NCI-H82 treated with DMSO at 0.1 percent for 48 hours (cell line): ENCODE data around the gene RANBP9.

ENCODE experiments used
- DNase-seq: peaks from one replicate; lab custom pipeline; 2025; ENCODE audit not compliant: unreplicated experiment; lab: John Stamatoyannopoulos, UW

Gene RANBP9

GRCh38 chr6:13711324-13711732, 307 bp downstream of the RANBP9 start:
- DNase-seq: peak; percentile 50

GRCh38 chr6:13710552-13711323, 897 bp downstream of the RANBP9 start:
- DNase-seq: no peak

- peak; percentile 29 for DNase-seq
These were observed 1.7 kb downstream of the RANBP9 start for GRCh38 chr6:13709689-13710551.

GRCh38 chr6:13708736-13709135, 2.9 kb downstream of the RANBP9 start:
- no peak for DNase-seq

- DNase-seq: no peak
These were observed 8.1 kb downstream of the RANBP9 start for GRCh38 chr6:13703496-13703895.

- no peak for DNase-seq
These were observed 8.8 kb downstream of the RANBP9 start for GRCh38 chr6:13702809-13703302.

- no peak for DNase-seq
These were observed 11.4 kb downstream of the RANBP9 start for GRCh38 chr6:13700232-13700631.

- DNase-seq: no peak
These were observed 12.9 kb downstream of the RANBP9 start for GRCh38 chr6:13698715-13699114.

- DNase-seq: no peak
These were observed 13.8 kb downstream of the RANBP9 start for GRCh38 chr6:13697857-13698256.

- no peak for DNase-seq
These were observed 15.4 kb downstream of the RANBP9 start for GRCh38 chr6:13696226-13696625.

- no peak for DNase-seq
These were observed 16.4 kb downstream of the RANBP9 start for GRCh38 chr6:13695252-13695651.

- DNase-seq: no peak
These were observed 17.1 kb downstream of the RANBP9 start for GRCh38 chr6:13694562-13694961.

GRCh38 chr6:13689511-13690256, 22.0 kb downstream of the RANBP9 start:
- DNase-seq: no peak

GRCh38 chr6:13688692-13689196, 22.9 kb downstream of the RANBP9 start:
- DNase-seq: no peak

- DNase-seq: no peak
These were observed 23.7 kb downstream of the RANBP9 start for GRCh38 chr6:13687917-13688351.

GRCh38 chr6:13684855-13685254, 26.8 kb downstream of the RANBP9 start:
- no peak for DNase-seq

GRCh38 chr6:13683038-13683437, 28.6 kb downstream of the RANBP9 start:
- no peak for DNase-seq

- no peak for DNase-seq
These were observed 29.3 kb downstream of the RANBP9 start for GRCh38 chr6:13682346-13682745.

- no peak for DNase-seq
These were observed 30.2 kb downstream of the RANBP9 start for GRCh38 chr6:13681305-13682061.

GRCh38 chr6:13680448-13680968, 31.1 kb downstream of the RANBP9 start:
- DNase-seq: no peak
